Right lobe of liver (tissue), 6 donors: ENCODE measurements around the gene LPA. TPM values are rescaled to one million over a fixed set of nuclear protein-coding genes. Genes with fewer than 3 reads are reported as not detected.
A peak's percentile ranks its signal among the peaks of the same experiment; 100 is the strongest.
"Not testable (repeated sequence)": the region's sequence is repeated elsewhere in the genome, so short reads cannot be mapped to it uniquely, and the experiment has no call there.

ENCODE experiments used
- ATAC-seq, 4 donors: fragments of 200-7000 bp; cut with Tn5 transposase; one replicate each; pipeline ENCODE4 v1.9.1; 2020; ENCODE audit warnings: mild to moderate bottlenecking in 4 of 4, moderate library complexity in 4 of 4
- DNase-seq, 3 donors: peaks; one replicate each; pipeline ENCODE4 v3.0.0-alpha.2; 2020
- H3K27ac ChIP-seq, 3 donors: fragments of 200-600 bp; one replicate each; pipeline ENCODE4 v1.8.0; 2022
- H3K27me3 ChIP-seq, 2 donors: fragments of 200-600 bp; one replicate each; pipeline ENCODE4 v1.8.0; 2022
- H3K36me3 ChIP-seq, 4 donors: fragments of 200-600 bp; sonication (generic) in 1 of 4; one replicate each; pipeline versions ENCODE4 v1.5.1 to v1.8.0; 2017 to 2022; ENCODE audit warnings: control low read depth in 1 of 4
- H3K4me1 ChIP-seq, 4 donors: fragments of 200-600 bp; sonication (generic) in 1 of 4; one replicate each; pipeline versions ENCODE4 v1.5.1 to v1.8.0; 2017 to 2022; ENCODE audit warnings: control low read depth in 1 of 4
- H3K4me3 ChIP-seq, 3 donors: fragments of 200-600 bp; one replicate each; pipeline ENCODE4 v1.8.0; 2022
- H3K9me3 ChIP-seq, 4 donors: fragments of 200-600 bp; sonication (generic) in 1 of 4; one replicate each; pipeline versions ENCODE4 v1.5.1 to v1.8.0; 2017 to 2022; ENCODE audit warnings: control low read depth in 1 of 4
- CTCF ChIP-seq, 4 donors: fragments of 200-600 bp in 3 of 4; fragments of 450-650 bp in 1 of 4; IDR thresholded peaks; one replicate each; pipeline versions ENCODE4 v1.5.1 to v1.8.0; 2016 to 2022; ENCODE audit warnings: antibody characterized with exemption in 4 of 4, mild to moderate bottlenecking in 2 of 4
- POLR2A ChIP-seq: fragments of 450-650 bp; IDR thresholded peaks from one replicate; pipeline ENCODE4 v1.6.1; 2017; ENCODE audit warnings: antibody characterized with exemption, mild to moderate bottlenecking
- WGBS: methylation state at CpG from one replicate; pipeline ENCODE4 v1.1.6; 2018; ENCODE audit warnings: low coverage, low lambda C conversion rate; ENCODE audit not compliant: insufficient coverage; ENCODE audit errors: missing lambda C conversion rate; 5-methylcytosine and 5-hydroxymethylcytosine counted together
- intact Hi-C, 2 donors: fragments of 100-400 bp; cut with DNase I; formaldehyde crosslinking; loops; one replicate each; pipeline versions ENCODE4 v1.11.2 to v1.14.1; 2022
- long read RNA-seq: library from polyadenylated mRNA; unstranded; transcript quantifications from one replicate; pipeline ENCODE4 v2.0.0, GENCODE V29; 2019
- total RNA-seq, 6 experiments: library from RNA; depleted of rRNA in 2 of 6; stranded (reverse); fragments of >200 nt in 2 of 6; fragmentation: NEBNext Ultra II Directional in 3 of 6; extraction: Animal tissue kit (Norgen Biotek cat#: 25700) in 3 of 6; gene quantifications; one replicate each; pipeline versions ENCODE4 v1.1.0 to v1.2.4, GENCODE V29; 2016 to 2023
- donor health status: DM: no; HTN: yes; CAD: no.
- donor health status: DM: no; HTN: no; CAD: no.
- donor health status: DM: no; HTN: no; CAD: no.
- donor health status: DM: no; HTN: yes; CAD: no.
- donor health status: DM: no; HTN: yes; CAD: no.

The LPA gene
- total RNA-seq, result 100 to 1,000 TPM in 4 of 6 experiments, 10 to 100 TPM in 2; 13.5 to 442 (median 184) TPM
- long read RNA-seq, partial matches to known transcripts, result 2 of 3 reads
- long read RNA-seq, other reads (novel, unspliced or antisense), result 1 of 3 reads

- H3K9me3 ChIP-seq, H3K27me3 ChIP-seq, H3K36me3 ChIP-seq, DNase-seq, intact Hi-C loops: not testable (repeated sequence)
- H3K4me1 ChIP-seq, result peaks cover 0 to 44% (median 12%) of the 10 kb centered on the region in 4 donors
- peak within 1 kb of the TSS; percentile 23 to 84 (median 38) for H3K27ac ChIP-seq
- WGBS, result 44% methylated on average over 1 of the region's 1 CpG
- peak within 1 kb of the TSS; percentile 18 to 61 (median 47) for H3K4me3 ChIP-seq
- ATAC-seq, result peak; percentile 12 to 70 (median 30)
These were observed at the start of gene LPA for GRCh38 chr6:160664198-160664597. TSS of gene LPA (minus strand) at chr6:160664275. CDS start at chr6:160664214, 61 bp downstream.

GRCh38 chr6:160708993-160709392 is 44.9 kb upstream of the LPA start:
- H3K9me3 ChIP-seq, DNase-seq, H3K27me3 ChIP-seq, intact Hi-C loops: not testable (repeated sequence)
- Histone ChIP-seq H3K4me1 (peaks cover 0 to 40% (median 9%) of the 10 kb centered on the region in 4 donors), H3K36me3 (peaks cover 0 to 48% (median 16%) of the 10 kb centered on the region in 4 donors), H3K4me3 (peak overlapping the region in 2 of 3 donors; percentile 15 to 30), H3K27ac (peak overlapping the region; percentile 67 to 94 (median 71))
- ATAC-seq, result peak; percentile 42 to 67 (median 59)

GRCh38 chr6:160704688-160705087 is 40.6 kb upstream of the LPA start:
- H3K27ac ChIP-seq, result peak overlapping the region in 2 of 3 donors; percentile 92 to 94
- DNase-seq (peak; percentile 69 to 91 (median 77)), ATAC-seq (peak; percentile 56 to 80 (median 71))
- H3K27me3 ChIP-seq, intact Hi-C loops, H3K9me3 ChIP-seq: not testable (repeated sequence)
- peaks cover 0 to 29% (median 9%) of the 10 kb centered on the region in 4 donors for H3K4me1 ChIP-seq
- 35% methylated on average over 4 of the region's 7 CpGs for WGBS
- H3K36me3 ChIP-seq, result peaks cover 0 to 14% (median 6%) of the 10 kb centered on the region in 4 donors
- peak; percentile 87 for TF ChIP-seq POLR2A
- peak overlapping the region in 2 of 3 donors; percentile 67 to 71 for H3K4me3 ChIP-seq

GRCh38 chr6:160701918-160702680 is 38.0 kb upstream of the LPA start, which contains the start of gene PLG:
TSS of gene PLG (plus strand) at chr6:160702244. CDS start at chr6:160702305, 61 bp downstream.
- ATAC-seq (peak in 3 of 4 donors; percentile 1 to 9 (median 4)), DNase-seq (peak; percentile 37 to 69 (median 61))
- WGBS, result 30% methylated on average over 6 of the region's 6 CpGs
- peak within 1 kb of the TSS; percentile 86 to 94 (median 92) for H3K27ac ChIP-seq
- H3K27me3 ChIP-seq, intact Hi-C loops, H3K36me3 ChIP-seq, H3K9me3 ChIP-seq: not testable (repeated sequence)
- peak within 1 kb of the TSS; percentile 35 to 71 (median 67) for H3K4me3 ChIP-seq
- TF ChIP-seq POLR2A, result peak; percentile 75
- H3K4me1 ChIP-seq, result peaks cover 0 to 36% (median 7%) of the 10 kb centered on the region in 4 donors

GRCh38 chr6:160697826-160698225 is 33.8 kb upstream of the LPA start:
- Histone ChIP-seq H3K36me3 (no peaks in the 10 kb centered on the region), H3K27ac (peak overlapping the region; percentile 28 to 86 (median 67)), H3K27me3 (no peaks in the 10 kb centered on the region), H3K9me3 (no peaks in the 10 kb centered on the region), H3K4me1 (peaks cover 0 to 39% (median 7%) of the 10 kb centered on the region in 4 donors), H3K4me3 (peak overlapping the region in 2 of 3 donors; percentile 32 to 41)
- DNase-seq (peak in 1 of 3 donors; percentile 67), ATAC-seq (peak; percentile 63 to 80 (median 70))
- TF ChIP-seq POLR2A (no peak), CTCF (IDR thresholded peaks at IDR 0.05) (no peak)
- WGBS, result 39% methylated on average over 6 of the region's 6 CpGs
- intact Hi-C loops, result no loop called here

GRCh38 chr6:160696884-160697283 is 32.8 kb upstream of the LPA start:
- H3K9me3 ChIP-seq, intact Hi-C loops, H3K36me3 ChIP-seq, H3K27me3 ChIP-seq: not testable (repeated sequence)
- DNase-seq (peak in 1 of 3 donors; percentile 79), ATAC-seq (peak; percentile 58 to 71 (median 62))
- 45% methylated on average over 3 of the region's 3 CpGs for WGBS
- peak overlapping the region in 2 of 3 donors; percentile 32 to 41 for H3K4me3 ChIP-seq
- peaks cover 0 to 48% (median 11%) of the 10 kb centered on the region in 4 donors for H3K4me1 ChIP-seq
- H3K27ac ChIP-seq, result peak overlapping the region in 2 of 3 donors; percentile 67 to 86

- H3K27ac ChIP-seq, result peak overlapping the region in 1 of 3 donors; percentile 86
- intact Hi-C loops, DNase-seq, H3K4me3 ChIP-seq, H3K36me3 ChIP-seq, H3K9me3 ChIP-seq, H3K27me3 ChIP-seq, ATAC-seq: not testable (repeated sequence)
- WGBS, result 72% methylated on average over 2 of the region's 2 CpGs
- peaks cover 0 to 52% (median 11%) of the 10 kb centered on the region in 4 donors for H3K4me1 ChIP-seq
These were observed 31.5 kb upstream of the LPA start for GRCh38 chr6:160695622-160696021.

GRCh38 chr6:160695025-160695424 is 30.9 kb upstream of the LPA start:
- H3K36me3 ChIP-seq, H3K27me3 ChIP-seq, ATAC-seq, H3K9me3 ChIP-seq, H3K4me3 ChIP-seq, intact Hi-C loops, DNase-seq: not testable (repeated sequence)
- H3K27ac ChIP-seq, result peak overlapping the region in 1 of 3 donors; percentile 86
- peaks cover 0 to 52% (median 11%) of the 10 kb centered on the region in 4 donors for H3K4me1 ChIP-seq
